H1 (cell line): ENCODE data around the gene RTKN2. TPM values are rescaled to one million over a fixed set of nuclear protein-coding genes. Genes with fewer than 3 reads are reported as not detected.

Experiments
- CTCF ChIA-PET: fragments of 300-600 bp; sonication (Branson Sonifier 250); formaldehyde crosslinking; loops from one replicate; lab custom pipeline; 2021; ENCODE audit not compliant: partially characterized antibody; lab: Charles Lee
- POLR2A ChIA-PET: fragments of 300-600 bp; sonication (Branson Sonifier 250); formaldehyde crosslinking; loops from one replicate; lab custom pipeline; 2021; ENCODE audit warnings: inconsistent platforms; ENCODE audit not compliant: partially characterized antibody; lab: Charles Lee
- DNase-seq, 2 experiments: peaks; one replicate each; pipeline versions ENCODE4 v3.0.0 to v3.0.0-alpha.2; 2010 to 2022; ENCODE audit warnings: low spot score in 2 of 2, low read depth in 1 of 2, mixed read lengths in 1 of 2
- FAIRE-seq: peaks from 2 replicates; lab custom pipeline; 2011; peaks lifted over from hg19 to GRCh38; lab: Jason Lieb, UNC
- H2AFZ ChIP-seq: 2 replicates; pipeline ENCODE4 v1.8.1; 2012; ENCODE audit warnings: low read length, inconsistent platforms
- H2AK5ac ChIP-seq: 2 replicates; pipeline ENCODE4 v1.6.1; 2013; ENCODE audit warnings: low read depth, low read length
- H2BK120ac ChIP-seq: replicated peaks from 2 replicates; pipeline ENCODE3; 2013; ENCODE audit warnings: low read depth, low read length, inconsistent platforms
- H2BK12ac ChIP-seq: 2 replicates; pipeline ENCODE4 v1.6.1; 2013; ENCODE audit warnings: low read depth, low read length
- H2BK15ac ChIP-seq: 2 replicates; pipeline ENCODE4 v1.6.1; 2013; ENCODE audit warnings: low read length
- H2BK20ac ChIP-seq: 2 replicates; pipeline ENCODE4 v1.6.1; 2013; ENCODE audit warnings: low read length
- H2BK5ac ChIP-seq: 2 replicates; pipeline ENCODE4 v1.6.1; 2013; ENCODE audit warnings: low read depth, low read length
- H3K14ac ChIP-seq: 2 replicates; pipeline ENCODE4 v1.6.1; 2013; ENCODE audit warnings: inconsistent platforms; ENCODE audit not compliant: insufficient read length
- H3K18ac ChIP-seq: 2 replicates; pipeline ENCODE4 v1.6.1; 2013; ENCODE audit warnings: low read length; ENCODE audit errors: extremely low read depth
- H3K23ac ChIP-seq: 2 replicates; pipeline ENCODE4 v1.6.1; 2013; ENCODE audit warnings: inconsistent platforms; ENCODE audit not compliant: insufficient read length
- H3K23me2 ChIP-seq: 2 replicates; pipeline ENCODE4 v1.6.1; 2013; ENCODE audit warnings: low read depth, low read length
- H3K27ac ChIP-seq: 2 replicates; pipeline ENCODE4 v1.6.1; 2011; ENCODE audit warnings: low read depth, low read length, inconsistent platforms
- H3K27me3 ChIP-seq, 4 experiments: replicated peaks in 1 of 4; 1 replicate in 1 of 4; 2 replicates in 3 of 4; pipeline versions ENCODE4 v1.6.1 to v1.8.1; 2011 to 2013; ENCODE audit warnings: low read length in 3 of 4, mild to moderate bottlenecking in 3 of 4, inconsistent platforms in 2 of 4, mixed read lengths in 2 of 4, moderate library complexity in 1 of 4; ENCODE audit not compliant: control insufficient read depth in 3 of 4, insufficient read depth in 3 of 4; ENCODE audit errors: extremely low read depth in 1 of 4
- H3K36me3 ChIP-seq, 4 experiments: 2 replicates each; pipeline versions ENCODE4 v1.6.1 to v1.8.1; 2011 to 2013; ENCODE audit warnings: mild to moderate bottlenecking in 4 of 4, low read length in 3 of 4, moderate library complexity in 2 of 4, control low read depth in 1 of 4, inconsistent platforms in 1 of 4; ENCODE audit not compliant: insufficient read depth in 4 of 4, control insufficient read depth in 2 of 4
- H3K4ac ChIP-seq: replicated peaks from 2 replicates; pipeline ENCODE3; 2013; ENCODE audit warnings: low read length, low read depth, mixed read lengths, inconsistent platforms; ENCODE audit not compliant: insufficient read length
- H3K4me1 ChIP-seq, 4 experiments: replicated peaks in 1 of 4; 1 replicate in 1 of 4; 2 replicates in 3 of 4; pipeline versions ENCODE4 v1.6.1 to v1.8.1; 2011 to 2013; ENCODE audit warnings: low read length in 3 of 4, inconsistent platforms in 2 of 4, mixed read lengths in 1 of 4; ENCODE audit not compliant: insufficient read depth in 4 of 4, control insufficient read depth in 3 of 4
- H3K4me2 ChIP-seq, 2 experiments: 2 replicates each; pipeline versions ENCODE4 v1.6.1 to v1.8.1; 2011 to 2013; ENCODE audit warnings: low read depth in 2 of 2, low read length in 2 of 2, control low read depth in 1 of 2, inconsistent platforms in 1 of 2, mild to moderate bottlenecking in 1 of 2; ENCODE audit not compliant: insufficient read depth in 1 of 2
- H3K4me3 ChIP-seq, 4 experiments: fragments of 200-600, 300-600 bp in 1 of 4; sonication (generic), shearing (Covaris generic), sonication (Bioruptor Twin) in 1 of 4; 2 replicates each; pipeline versions ENCODE4 v1.5.1 to v1.8.1; 2011 to 2016; ENCODE audit warnings: low read length in 4 of 4, low read depth in 3 of 4, control low read depth in 2 of 4, inconsistent platforms in 2 of 4, mild to moderate bottlenecking in 2 of 4, mixed read lengths in 1 of 4, moderate library complexity in 1 of 4; ENCODE audit not compliant: insufficient read depth in 2 of 4; ENCODE audit errors: extremely low read depth in 1 of 4
- H3K56ac ChIP-seq: replicated peaks from 2 replicates; pipeline ENCODE3; 2013; ENCODE audit warnings: low read depth, mild to moderate bottlenecking, mixed read lengths, low read length, inconsistent platforms; ENCODE audit not compliant: insufficient read length
- H3K79me1 ChIP-seq: 2 replicates; pipeline ENCODE4 v1.6.1; 2013; ENCODE audit warnings: low read depth, low read length, control low read depth
- H3K79me2 ChIP-seq, 2 experiments: 2 replicates each; pipeline versions ENCODE4 v1.6.1 to v1.8.1; 2012 to 2013; ENCODE audit warnings: low read length in 2 of 2, mild to moderate bottlenecking in 2 of 2, inconsistent platforms in 1 of 2; ENCODE audit not compliant: insufficient read depth in 2 of 2, control insufficient read depth in 1 of 2
- H3K9ac ChIP-seq, 4 experiments: replicated peaks in 1 of 4; 1 replicate in 1 of 4; 2 replicates in 3 of 4; pipeline versions ENCODE4 v1.6.1 to v1.8.1; 2011 to 2013; ENCODE audit warnings: low read depth in 3 of 4, low read length in 3 of 4, control low read depth in 2 of 4, mild to moderate bottlenecking in 2 of 4, moderate library complexity in 2 of 4, inconsistent platforms in 1 of 4; ENCODE audit errors: extremely low read depth in 1 of 4
- H3K9me3 ChIP-seq, 2 experiments: 2 replicates each; pipeline versions ENCODE4 v1.6.1 to v1.8.1; 2012 to 2013; ENCODE audit warnings: mild to moderate bottlenecking in 2 of 2, moderate library complexity in 2 of 2, control low read depth in 1 of 2, inconsistent platforms in 1 of 2, low read depth in 1 of 2, low read length in 1 of 2, mixed read lengths in 1 of 2; ENCODE audit not compliant: insufficient read depth in 2 of 2
- H4K20me1 ChIP-seq, 2 experiments: replicated peaks in 1 of 2; 2 replicates each; pipeline versions ENCODE3 to v1.8.1; 2011 to 2013; ENCODE audit warnings: inconsistent platforms in 2 of 2, low read length in 2 of 2, mild to moderate bottlenecking in 1 of 2; ENCODE audit not compliant: insufficient read depth in 2 of 2, control insufficient read depth in 1 of 2
- H4K5ac ChIP-seq: 2 replicates; pipeline ENCODE4 v1.6.1; 2013; ENCODE audit warnings: low read length, low read depth, mixed read lengths, inconsistent platforms; ENCODE audit not compliant: insufficient read length
- H4K8ac ChIP-seq: 2 replicates; pipeline ENCODE4 v1.8.0; 2013; ENCODE audit warnings: mild to moderate bottlenecking, moderate library complexity, low read length, inconsistent platforms; ENCODE audit not compliant: insufficient read depth; ENCODE audit errors: extremely low read depth
- H4K91ac ChIP-seq: replicated peaks from 2 replicates; pipeline ENCODE3; 2013; ENCODE audit warnings: low read length, mixed read lengths, inconsistent platforms; ENCODE audit not compliant: insufficient read length
- ASH2L ChIP-seq: fragments of 200-600, 300-600 bp; sonication (generic); IDR thresholded peaks from one replicate; pipeline ENCODE4 v1.7.1; 2017; ENCODE audit warnings: low read length
- BACH1 ChIP-seq: IDR thresholded peaks from 2 replicates; pipeline ENCODE4 v1.6.1; 2012; ENCODE audit warnings: low read length, improper control_type of control experiment
- CBX8 ChIP-seq: fragments of 300-800, 300-1000 bp; sonication (generic); IDR thresholded peaks from 2 replicates; pipeline ENCODE4 v1.7.1; 2016; ENCODE audit warnings: low read depth, low read length, borderline replicate concordance
- E2F6 ChIP-seq: IDR thresholded peaks from 2 replicates; pipeline ENCODE4 v1.6.1; 2012; ENCODE audit warnings: inconsistent platforms
- GABPA ChIP-seq: IDR thresholded peaks from 2 replicates; pipeline ENCODE4 v1.6.1; 2011; ENCODE audit warnings: mild to moderate bottlenecking, low read length, moderate library complexity, borderline replicate concordance; ENCODE audit not compliant: insufficient read depth
- GTF2F1 ChIP-seq: IDR thresholded peaks from 2 replicates; pipeline ENCODE4 v1.6.1; 2012; ENCODE audit warnings: low read depth, low read length, improper control_type of control experiment, borderline replicate concordance
- KDM4A ChIP-seq: IDR thresholded peaks from one replicate; pipeline ENCODE4 v1.7.1; 2012; ENCODE audit warnings: low read depth, mild to moderate bottlenecking, moderate library complexity, low read length, inconsistent platforms; ENCODE audit not compliant: severe bottlenecking
- MAX ChIP-seq: IDR thresholded peaks from 2 replicates; pipeline ENCODE4 v1.6.1; 2012; ENCODE audit warnings: inconsistent platforms
- RFX5 ChIP-seq: IDR thresholded peaks from 2 replicates; pipeline ENCODE4 v1.6.1; 2011; ENCODE audit warnings: low read depth, low read length, improper control_type of control experiment, borderline replicate concordance
- SIN3A ChIP-seq, 2 experiments: IDR thresholded peaks in 1 of 2; conservative IDR thresholded peaks in 1 of 2; 2 replicates each; pipeline ENCODE4 v1.6.1; 2011 to 2012; ENCODE audit warnings: low read length in 2 of 2, improper control_type of control experiment in 1 of 2, low read depth in 1 of 2, mild to moderate bottlenecking in 1 of 2
- TBP ChIP-seq: IDR thresholded peaks from 2 replicates; pipeline ENCODE4 v1.6.1; 2011; ENCODE audit warnings: low read depth, low read length, improper control_type of control experiment
- TEAD4 ChIP-seq: IDR thresholded peaks from 2 replicates; pipeline ENCODE4 v1.6.1; 2012; ENCODE audit warnings: low read depth, low read length, inconsistent platforms, mixed read lengths
- WGBS, 2 experiments: shearing (Covaris generic) in 1 of 2; methylation state at CpG; one replicate each; pipeline versions ENCODE4 v1.1.6 to v1.1.7; 2013 to 2015; ENCODE audit warnings: low lambda C conversion rate in 2 of 2, mixed read lengths in 2 of 2, inconsistent platforms in 1 of 2, low coverage in 1 of 2, missing lambda C conversion rate in 1 of 2; ENCODE audit not compliant: insufficient replicate concordance in 2 of 2, insufficient coverage in 1 of 2, insufficient read length in 1 of 2; ENCODE audit errors: extremely low coverage in 1 of 2, missing lambda C conversion rate in 1 of 2; 5-methylcytosine and 5-hydroxymethylcytosine counted together
- polyA plus RNA-seq, 7 experiments: library from polyadenylated mRNA; depleted of rRNA in 3 of 7; stranded (reverse) in 5 of 7; unstranded in 2 of 7; fragments of >200 nt in 5 of 7; fragments of 200-250 nt in 2 of 7; gene quantifications; 1 replicate in 5 of 7; 2 replicates in 1 of 7; 4 replicates in 1 of 7; pipeline versions ENCODE4 v1.2.1 to v1.2.3, GENCODE V29; 2011 to 2013; ENCODE audit warnings: missing spikeins in 2 of 7, mixed read lengths in 2 of 7
- total RNA-seq: library from RNA; stranded (reverse); fragmentation: NEBNext Ultra II Directional; extraction: Animal tissue kit (Norgen Biotek cat#: 25700); gene quantifications from 2 replicates; pipeline ENCODE4 v1.2.1, GENCODE V29; 2021

The RTKN2 gene
- total and polyA plus RNA-seq, 2 of the 8 experiments (the other 6 are each of a cell fraction or from before 2014, with no cell fraction given): 5.1 to 24.6 TPM

- H3K9me3 ChIP-seq: no peaks in the 10 kb centered on the region
- no peak overlapping the region for H4K91ac ChIP-seq
- H4K5ac ChIP-seq: no peak overlapping the region
- ChIA-PET POLR2A (no interaction called here), CTCF (interaction anchor here (0.6 to 0.7 kb wide), 3 partner anchors 40 to 88 kb away, joined by 3 to 5 read pairs (median 3); no protein-coding TSS in a partner anchor)
- H3K4ac ChIP-seq: no peak overlapping the region
- no peak overlapping the region for H2BK15ac ChIP-seq
- DNase-seq (no peak), FAIRE-seq (no peak)
- H3K23me2 ChIP-seq: no peaks in the 10 kb centered on the region
- H3K27me3 ChIP-seq: no peaks in the 10 kb centered on the region
- no peak overlapping the region for H2BK12ac ChIP-seq
- H3K18ac ChIP-seq: no peak overlapping the region
- H3K79me2 ChIP-seq: no peaks in the 10 kb centered on the region
- H2AFZ ChIP-seq: no peak overlapping the region
- H3K27ac ChIP-seq: no peak overlapping the region
- no peaks in the 10 kb centered on the region for H3K4me1 ChIP-seq
- H3K14ac ChIP-seq: no peak overlapping the region
- no peak overlapping the region for H3K4me3 ChIP-seq
- WGBS, 2 experiments: 92% methylated on average over 7 of the region's 7 CpGs; no CpG with 5 or more reads in 1 of the 2 experiments
- no peak overlapping the region for H2BK120ac ChIP-seq
- H4K20me1 ChIP-seq: no peaks in the 10 kb centered on the region
- H3K23ac ChIP-seq: no peak overlapping the region
- no peak overlapping the region for H3K56ac ChIP-seq
- no peaks in the 10 kb centered on the region for H3K36me3 ChIP-seq
- H3K9ac ChIP-seq: no peak overlapping the region
- H4K8ac ChIP-seq: no peak overlapping the region
- H2BK20ac ChIP-seq: no peak overlapping the region
- H3K4me2 ChIP-seq: no peak overlapping the region
- no peak overlapping the region for H2BK5ac ChIP-seq
- H3K79me1 ChIP-seq: no peaks in the 10 kb centered on the region; the same call in 1 of the 2 replicates
- no peak overlapping the region for H2AK5ac ChIP-seq
- TF ChIP-seq GTF2F1: no peak
- no peak for TF ChIP-seq TEAD4
- no peak for TF ChIP-seq CBX8
- no peak for TF ChIP-seq KDM4A
- TF ChIP-seq MAX: no peak
- TF ChIP-seq ASH2L: no peak
- TF ChIP-seq E2F6: no peak
- TF ChIP-seq TBP: no peak
- no peak for TF ChIP-seq GABPA
- no peak for TF ChIP-seq SIN3A (conservative IDR thresholded peaks at IDR 0.05 in 1 of 2, IDR thresholded peaks at IDR 0.05 in 1 of 2; ENCODE audit: low read depth in 1 of 2, low read length in 2 of 2)
- TF ChIP-seq BACH1: no peak
- TF ChIP-seq RFX5: no peak
Measured at GRCh38 chr10:62155054-62155680, 113.5 kb downstream of the RTKN2 start.
